Measurements from ENCODE around the gene NRAP.

NRAP gene

GRCh38 chr10:113630929-113631533 is 32.8 kb downstream of the NRAP start:
- DNase-seq: no peak

DNA sequence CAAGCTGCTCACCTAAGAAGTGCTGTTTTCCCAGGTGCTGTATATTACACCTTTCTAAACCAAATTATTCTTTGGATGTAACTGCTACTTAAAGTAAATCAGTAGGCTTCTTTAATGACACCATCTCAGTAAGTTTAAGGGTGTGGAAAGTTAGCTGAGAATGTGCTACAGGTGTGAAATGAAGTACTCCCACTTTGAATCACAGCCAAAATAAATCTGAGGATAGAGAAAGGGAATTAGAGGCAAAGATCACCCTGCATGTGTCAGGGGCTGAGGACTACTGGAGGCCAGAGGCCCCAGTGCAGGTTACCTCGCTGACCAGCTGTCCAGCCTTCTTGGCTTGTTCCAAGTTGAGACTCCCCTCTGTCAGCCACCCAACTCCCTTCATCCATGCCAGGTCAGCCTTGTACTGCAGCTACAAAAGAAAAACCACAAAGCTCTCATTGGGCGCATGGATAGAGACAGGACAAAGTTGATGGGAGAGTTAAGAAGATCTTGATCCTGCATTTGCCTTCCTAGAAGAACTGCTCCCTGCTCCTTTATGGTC is 35.2 kb downstream of the NRAP start:
- DNase-seq: no peak

GRCh38 chr10:113627836-113628235 is 36.0 kb downstream of the NRAP start:
- no peak for DNase-seq

DNA sequence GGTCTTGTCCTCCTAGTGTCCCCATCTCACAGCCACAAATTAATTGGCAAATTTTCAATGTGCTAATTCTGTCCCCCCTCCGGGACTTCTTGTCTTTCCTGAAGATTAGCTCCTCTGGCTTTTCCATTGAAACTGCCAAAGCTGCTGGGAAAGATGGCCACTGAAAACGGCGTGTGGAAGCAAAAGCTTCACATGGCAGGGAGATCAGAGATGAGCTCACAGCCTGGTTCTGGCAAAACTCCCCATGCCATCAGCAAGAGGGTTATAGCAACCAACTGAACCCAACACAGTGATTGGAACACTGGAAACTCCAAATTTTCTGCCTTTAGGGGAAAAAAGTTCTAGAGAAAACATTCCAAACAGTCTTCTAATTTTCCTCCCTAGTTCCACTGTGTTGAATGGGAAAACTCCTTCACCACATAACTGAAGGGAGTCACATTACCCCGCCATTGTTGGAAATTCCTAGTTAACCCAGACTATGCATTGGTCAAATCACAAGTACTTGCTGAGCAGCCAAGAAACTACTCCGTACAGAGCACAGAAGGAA is 37.0 kb downstream of the NRAP start:
- DNase-seq: no peak

DNA sequence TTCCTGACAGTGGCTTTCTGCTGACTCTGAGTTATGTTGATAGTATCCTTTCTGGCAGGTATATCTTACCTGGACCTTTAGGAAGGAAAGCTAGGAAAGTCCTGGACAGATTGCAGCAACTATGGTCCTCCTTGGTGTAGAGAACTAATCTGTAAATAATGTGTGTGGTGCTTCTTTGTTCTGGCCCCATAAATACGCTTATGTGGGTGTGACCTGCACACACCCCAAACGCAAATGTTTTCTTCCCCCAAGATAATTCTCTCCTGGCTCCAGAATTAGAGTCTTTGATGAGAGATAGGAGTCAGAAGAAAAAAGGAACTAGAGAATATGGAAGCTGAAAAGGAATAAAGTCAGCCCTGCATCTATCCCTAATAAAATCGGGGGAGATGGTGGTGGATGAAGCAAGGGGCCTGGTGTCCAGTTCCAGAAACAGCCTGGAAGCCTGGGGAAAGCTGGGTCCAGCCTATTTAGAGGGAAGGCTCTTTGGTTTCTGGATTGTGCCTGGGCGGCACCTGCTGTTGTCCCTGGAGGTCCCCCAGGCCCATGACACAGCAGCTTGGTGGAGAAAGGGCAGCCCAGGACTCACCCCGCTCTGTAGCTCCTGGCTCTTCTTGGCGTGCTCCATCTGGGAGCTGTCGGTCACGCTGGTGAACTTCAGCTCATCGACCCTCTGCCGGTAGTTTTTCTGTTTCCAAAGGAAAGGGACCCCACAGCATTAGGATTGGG is 38.2 kb downstream of the NRAP start:
- no peak for DNase-seq

GRCh38 chr10:113622831-113623230 is 41.0 kb downstream of the NRAP start:
- DNase-seq: no peak

DNA sequence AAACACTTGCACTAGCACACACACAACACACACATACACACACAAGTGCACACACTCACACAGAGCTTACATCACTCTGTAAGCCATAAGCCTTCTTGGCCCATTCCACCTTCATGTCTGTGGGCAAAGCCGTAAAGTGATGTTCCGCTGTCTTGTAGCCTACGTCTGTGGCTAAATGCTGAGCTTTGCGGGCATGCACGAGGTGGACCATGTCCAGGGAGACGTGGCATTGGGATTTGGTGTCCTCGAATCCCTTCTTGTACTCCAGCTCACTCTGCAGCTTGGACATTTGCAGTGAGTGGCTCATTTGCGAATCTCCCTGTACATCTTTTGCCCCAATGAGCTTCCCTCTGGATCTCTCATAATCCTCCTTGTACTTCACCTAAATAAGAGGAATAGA is 42.0 kb downstream of the NRAP start:
- no peak for DNase-seq

- no peak for DNase-seq
These were observed 42.9 kb downstream of the NRAP start for GRCh38 chr10:113620936-113621335.

DNA sequence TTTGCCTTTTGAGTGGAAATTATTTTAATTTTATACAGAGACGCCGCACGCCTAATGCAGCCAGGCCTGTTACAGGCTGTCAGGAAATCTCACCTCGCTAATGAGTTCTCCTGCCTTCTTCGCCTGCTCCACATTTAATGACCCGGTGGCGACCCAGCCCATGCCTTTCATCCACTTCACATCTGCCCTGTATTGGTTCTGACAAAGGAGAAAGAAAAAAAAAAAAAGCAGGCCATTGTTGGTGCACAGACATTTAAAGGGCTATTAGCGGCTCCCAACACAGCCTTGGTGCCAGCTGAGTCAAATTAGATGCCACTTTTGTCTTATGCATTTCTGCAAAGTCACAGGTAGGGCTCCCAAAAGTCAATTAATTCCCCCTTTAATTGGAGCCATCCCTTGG is 43.3 kb downstream of the NRAP start:
- DNase-seq: no peak

DNA sequence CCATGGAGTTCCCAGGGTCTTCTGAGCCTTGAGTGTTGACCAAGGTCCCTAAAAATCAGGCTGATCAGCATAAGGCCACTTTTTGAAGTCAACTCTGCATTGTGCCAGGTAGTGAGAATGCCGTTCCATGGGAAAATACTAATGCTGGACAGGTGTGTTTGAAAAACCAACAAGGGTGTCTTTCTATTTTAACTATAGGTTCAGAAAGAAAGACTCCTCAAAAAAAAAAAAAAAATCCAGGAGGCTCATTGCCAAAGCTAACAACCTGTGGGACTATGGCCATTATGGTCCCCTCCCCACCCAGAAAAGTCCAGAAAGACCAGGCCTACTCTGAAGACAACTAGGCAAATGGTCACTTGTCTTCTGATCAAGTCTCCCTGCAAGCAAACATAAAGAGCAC is 44.4 kb downstream of the NRAP start:
- DNase-seq: no peak

DNA sequence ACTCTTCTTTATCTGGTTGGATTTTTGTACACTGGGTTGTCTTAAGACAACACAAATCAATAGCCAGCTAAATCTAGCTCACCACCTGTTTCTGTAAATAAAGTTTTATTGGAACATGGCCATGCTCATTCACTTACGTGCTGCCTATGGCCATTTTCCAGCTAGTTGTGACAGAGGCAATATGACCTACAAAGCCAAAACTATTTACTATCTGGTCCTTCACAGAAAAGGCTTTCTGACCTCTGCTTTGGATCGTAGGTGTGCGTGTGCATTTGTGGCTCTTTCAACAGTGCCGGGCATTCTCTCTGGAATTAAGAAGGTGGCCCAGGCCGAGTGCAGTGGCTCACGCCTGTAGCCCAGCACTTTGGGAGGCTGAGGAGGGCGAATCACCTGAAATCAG is 45.5 kb downstream of the NRAP start:
- no peak for DNase-seq

DNA sequence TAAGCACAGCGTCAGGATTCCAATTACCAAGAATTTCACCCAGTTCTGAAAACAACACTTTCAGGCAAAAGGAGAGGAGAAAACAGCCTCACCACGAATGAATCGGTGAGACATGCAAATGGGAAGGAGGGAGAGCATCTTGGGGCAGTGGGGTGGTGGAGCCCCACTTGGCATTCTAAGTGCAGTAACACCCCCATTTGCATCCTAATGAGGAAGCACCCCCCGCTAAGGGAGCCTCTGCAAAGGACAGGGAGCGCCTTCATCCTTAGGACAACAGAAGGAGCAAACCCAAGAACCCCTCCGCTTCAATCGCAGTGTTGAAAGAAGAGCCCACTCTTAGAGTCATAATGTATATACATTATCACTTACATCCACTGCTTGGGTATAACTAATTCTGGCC is 46.8 kb downstream of the NRAP start:
- DNase-seq: no peak

DNA sequence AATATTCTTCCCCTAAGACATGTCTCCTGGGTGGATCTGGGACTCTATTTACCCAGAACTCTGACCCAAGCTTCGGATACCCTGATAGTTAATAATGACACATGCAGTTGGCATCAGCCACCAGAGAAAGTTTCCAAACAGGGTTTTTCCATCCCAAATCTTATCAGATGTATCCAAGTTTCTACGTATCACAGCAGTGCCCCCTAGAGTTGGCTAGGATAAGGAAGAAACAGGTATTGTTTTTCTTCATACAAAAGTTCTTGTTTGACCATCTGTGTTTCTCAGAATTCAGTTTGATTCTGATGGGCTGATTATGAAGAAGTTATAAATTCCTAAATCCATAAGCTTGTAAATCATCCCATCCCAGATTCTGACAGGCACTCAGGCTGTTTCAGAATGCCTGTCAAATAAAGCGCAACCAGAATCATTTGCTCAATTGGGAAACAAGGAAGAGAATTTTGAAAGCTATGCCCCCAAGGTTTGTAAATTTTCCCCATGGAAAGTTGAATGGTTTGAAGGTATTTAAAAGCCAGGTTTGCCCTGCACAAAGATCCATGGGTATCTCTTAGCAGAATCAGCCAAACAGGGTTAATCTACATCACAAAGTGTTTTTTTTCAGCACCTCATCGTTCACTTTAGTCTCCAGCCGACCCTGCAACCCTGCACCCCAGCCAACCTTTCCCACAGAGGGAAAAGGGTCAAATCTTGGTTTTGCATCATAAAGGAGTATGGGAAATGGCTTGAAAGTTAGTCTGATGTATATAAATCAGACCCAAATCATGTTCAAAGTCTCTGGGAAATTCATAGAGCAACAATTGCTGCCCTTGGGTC is 47.4 kb downstream of the NRAP start:
- no peak for DNase-seq

DNA sequence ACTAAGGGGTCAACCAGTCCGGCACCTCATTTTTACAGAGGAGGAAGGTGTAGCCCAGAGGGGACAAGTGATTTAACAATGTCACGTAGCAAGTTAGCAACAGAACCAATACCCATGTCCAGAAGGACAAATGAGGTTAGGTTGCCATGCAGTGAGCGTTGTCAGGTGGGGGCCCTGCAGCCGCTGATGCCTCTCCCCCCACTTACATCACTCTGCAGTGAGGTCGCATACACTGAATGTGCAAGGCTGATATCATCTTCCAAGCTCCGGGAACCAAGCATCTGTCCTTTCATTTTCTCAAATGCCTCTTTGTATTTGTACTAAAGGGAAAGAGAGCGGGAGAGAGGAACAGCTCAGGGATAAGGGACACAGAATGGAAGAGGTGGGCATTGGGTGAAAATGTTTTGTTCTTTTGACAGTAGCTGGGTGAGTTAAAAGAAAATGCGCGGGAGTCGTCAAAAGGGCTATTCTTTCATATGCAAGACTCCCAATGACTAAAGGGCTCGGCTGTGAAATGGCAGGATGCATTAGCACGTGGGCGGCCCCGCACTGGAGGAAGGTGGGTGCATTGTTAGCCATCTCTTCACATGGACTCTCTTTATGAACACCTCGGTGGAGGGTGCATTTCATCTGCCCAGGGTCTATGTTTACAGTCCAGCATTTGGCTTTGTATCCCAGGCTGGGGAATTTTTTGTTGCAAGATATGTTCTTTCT is 49.7 kb downstream of the NRAP start:
- no peak for DNase-seq

- DNase-seq: no peak
These were observed 50.4 kb downstream of the NRAP start for GRCh38 chr10:113613427-113613826.

DNA sequence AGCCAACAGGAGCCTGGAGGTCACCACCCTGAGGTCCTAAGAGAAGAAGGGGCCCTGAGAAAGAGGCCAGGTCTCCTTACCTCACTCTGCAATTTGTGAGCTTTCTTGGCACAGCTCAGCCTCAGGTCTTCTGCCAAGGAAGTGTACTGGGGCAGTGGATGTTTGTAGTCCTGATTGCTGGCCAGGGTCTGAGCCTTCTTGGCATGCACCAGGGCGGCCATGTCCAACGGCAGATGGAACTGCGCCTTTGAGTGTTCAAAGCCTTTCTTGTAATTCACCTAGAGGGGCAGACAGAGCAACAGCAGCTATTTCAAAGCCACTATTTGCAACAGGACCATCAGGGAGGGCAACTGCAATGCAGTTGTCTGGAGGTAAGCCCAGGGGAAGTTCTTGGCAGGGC is 51.7 kb downstream of the NRAP start:
- DNase-seq: no peak

DNA sequence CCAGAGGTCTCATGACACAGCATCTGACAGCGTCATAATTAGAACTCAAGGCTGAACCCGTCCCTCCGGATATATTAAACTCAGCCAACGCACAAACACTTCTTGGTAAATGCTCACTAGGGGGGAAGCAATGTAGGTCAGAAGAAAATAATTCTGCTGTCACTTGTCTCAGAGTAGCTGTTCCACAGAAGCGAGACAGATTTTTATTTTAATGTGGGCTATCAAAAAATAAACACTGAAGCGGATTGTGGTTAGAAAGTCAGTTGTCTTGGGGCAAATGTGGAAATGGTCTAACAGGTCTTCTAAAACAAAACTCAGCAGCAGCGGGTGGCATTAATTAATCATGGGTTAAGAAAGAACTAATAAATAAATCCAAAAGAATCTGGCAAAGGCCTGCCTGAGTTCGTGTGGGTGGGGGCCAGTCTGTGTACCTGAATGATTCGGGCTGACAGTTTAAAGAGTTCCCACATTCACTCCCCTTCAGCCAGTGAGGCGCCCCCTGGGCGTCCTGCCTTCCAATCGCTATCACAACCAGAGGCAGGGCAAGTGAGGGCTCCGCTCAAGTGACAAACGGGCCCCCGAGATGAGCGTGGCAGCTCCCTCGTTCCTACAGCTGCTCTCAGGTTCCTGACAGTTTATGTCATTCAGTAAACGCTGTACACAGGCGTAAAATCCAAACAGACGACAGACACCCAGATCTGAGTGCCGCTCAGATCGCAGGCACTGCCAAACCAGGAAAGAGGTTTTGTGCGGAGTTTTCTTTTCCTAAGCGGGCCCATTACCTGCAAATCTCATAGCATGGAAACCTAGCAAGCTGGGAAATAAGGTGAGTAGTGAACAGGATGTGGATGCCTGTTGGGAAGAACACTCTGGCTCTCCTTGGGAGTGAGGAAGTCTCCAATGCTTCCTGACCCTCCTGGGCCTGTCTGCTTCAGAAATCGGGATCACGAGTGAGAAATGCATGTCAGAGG is 52.9 kb downstream of the NRAP start:
- DNase-seq: no peak

GRCh38 chr10:113609704-113610108 is 54.1 kb downstream of the NRAP start:
- no peak for DNase-seq

DNA sequence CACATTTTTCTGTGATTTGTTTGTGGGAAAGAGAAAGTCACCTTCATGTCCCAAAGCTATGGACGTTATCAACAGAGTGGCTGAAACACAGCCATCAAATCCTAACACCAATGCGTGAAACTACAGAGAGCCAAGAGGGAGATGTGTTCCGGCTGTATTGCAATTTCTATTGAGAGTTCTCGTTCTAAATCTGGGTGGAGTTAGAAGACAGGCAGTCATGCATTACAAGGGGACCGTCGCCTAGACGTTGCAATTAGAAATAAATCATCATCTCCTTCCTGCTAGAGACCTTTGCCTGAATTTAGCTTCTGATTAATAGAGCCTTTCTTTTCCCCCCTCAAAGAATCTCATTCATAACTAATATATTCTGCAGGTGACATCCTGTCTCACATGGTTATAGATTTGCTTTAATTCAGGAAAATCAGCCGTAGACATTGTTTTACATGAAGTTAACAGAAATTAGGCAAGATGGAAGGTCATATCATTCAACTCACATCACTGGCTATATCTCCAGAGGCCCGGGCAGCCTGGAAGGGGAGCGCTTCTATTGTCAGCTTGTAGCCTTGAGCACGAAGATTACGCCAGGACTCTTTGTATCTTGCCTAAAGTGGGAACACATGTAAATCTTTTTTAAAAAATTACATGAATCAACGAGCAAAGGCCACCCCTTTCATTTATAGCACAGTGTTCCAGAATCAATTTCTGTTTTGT is 58.4 kb downstream of the NRAP start:
- DNase-seq: no peak

DNA sequence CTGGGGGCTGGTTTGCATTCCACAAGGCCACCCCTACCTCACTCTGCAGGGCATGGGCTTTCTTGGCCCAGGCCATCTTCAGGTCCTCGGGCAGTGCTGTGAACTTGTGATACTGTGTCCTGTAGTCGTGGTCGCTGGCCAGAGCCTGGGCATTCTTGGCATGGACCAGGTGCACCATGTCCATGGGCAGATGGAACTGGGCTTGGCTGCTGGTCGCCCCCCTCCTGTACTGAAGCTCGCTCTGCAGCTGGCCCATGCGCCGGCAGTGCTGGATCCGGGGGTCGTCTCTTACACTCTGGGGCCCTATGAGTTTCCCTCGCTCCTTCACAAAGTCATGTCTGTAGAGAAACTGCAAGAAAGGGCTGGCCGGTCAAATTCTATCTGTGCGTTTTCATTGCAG is 59.3 kb downstream of the NRAP start:
- no peak for DNase-seq
